Stimulated activated CD4-positive, alpha-beta T cell treated with anti-CD3 and anti-CD28 coated beads, Interleukin-1b, Interleukin-23, amount 100 ng/mL, for 24 hours (primary cell): ENCODE measurements around the gene RBM47.
A peak's percentile ranks its signal among the peaks of the same experiment; 100 is the strongest.
"Not testable (repeated sequence)": the region's sequence is repeated elsewhere in the genome, so short reads cannot be mapped to it uniquely, and the experiment has no call there.

Experiments
- DNase-seq, 4 experiments: peaks; one replicate each; pipeline ENCODE4 v3.0.0-alpha.2; 2020; ENCODE audit warnings: low read depth in 4 of 4, low spot score in 1 of 4

The RBM47 gene

GRCh38 chr4:40564815-40565483 is 64.7 kb downstream of the RBM47 start:
- no peak for DNase-seq

GRCh38 chr4:40564004-40564403 is 65.7 kb downstream of the RBM47 start:
- DNase-seq: no peak

- no peak for DNase-seq
Observed at GRCh38 chr4:40563401-40563800, 66.3 kb downstream of the RBM47 start.

- no peak for DNase-seq
Observed at GRCh38 chr4:40562681-40563080, 67.0 kb downstream of the RBM47 start.

- DNase-seq: no peak
Observed at GRCh38 chr4:40562208-40562607, 67.5 kb downstream of the RBM47 start.

- not testable (repeated sequence) for DNase-seq
Observed at GRCh38 chr4:40561543-40562177, 68.0 kb downstream of the RBM47 start.

- DNase-seq: no peak
Observed at GRCh38 chr4:40559585-40560465, 69.8 kb downstream of the RBM47 start.

- no peak for DNase-seq
Observed at GRCh38 chr4:40557736-40558135, 71.9 kb downstream of the RBM47 start.

GRCh38 chr4:40555176-40555900 is 74.3 kb downstream of the RBM47 start:
- DNase-seq: no peak

- not testable (repeated sequence) for DNase-seq
Observed at GRCh38 chr4:40554641-40555040, 75.0 kb downstream of the RBM47 start.

GRCh38 chr4:40553995-40554394 is 75.7 kb downstream of the RBM47 start:
- DNase-seq: no peak

- no peak for DNase-seq
Observed at GRCh38 chr4:40552536-40552935, 77.1 kb downstream of the RBM47 start.

GRCh38 chr4:40551568-40552136 is 78.0 kb downstream of the RBM47 start:
- DNase-seq: peak in 1 of 4 experiments; percentile 12

GRCh38 chr4:40550948-40551462 is 78.7 kb downstream of the RBM47 start:
- no peak for DNase-seq

- DNase-seq: no peak
Observed at GRCh38 chr4:40550196-40550595, 79.5 kb downstream of the RBM47 start.

- no peak for DNase-seq
Observed at GRCh38 chr4:40548256-40548655, 81.4 kb downstream of the RBM47 start.

GRCh38 chr4:40547789-40548132 is 81.9 kb downstream of the RBM47 start:
- no peak for DNase-seq

- DNase-seq: no peak
Observed at GRCh38 chr4:40546969-40547788, 82.5 kb downstream of the RBM47 start.

- no peak for DNase-seq
Observed at GRCh38 chr4:40546506-40546905, 83.2 kb downstream of the RBM47 start.

GRCh38 chr4:40545487-40545886 is 84.2 kb downstream of the RBM47 start:
- DNase-seq: not testable (repeated sequence)
